Right lobe of liver (tissue), 6 donors: ENCODE measurements around the gene TXNDC8. TPM values are rescaled to one million over a fixed set of nuclear protein-coding genes. Genes with fewer than 3 reads are reported as not detected.
"Not testable (repeated sequence)": the region's sequence is repeated elsewhere in the genome, so short reads cannot be mapped to it uniquely, and the experiment has no call there.

Experiments
- ATAC-seq, 4 donors: fragments of 200-7000 bp; cut with Tn5 transposase; one replicate each; pipeline ENCODE4 v1.9.1; 2020; ENCODE audit warnings: mild to moderate bottlenecking in 4 of 4, moderate library complexity in 4 of 4
- DNase-seq, 3 donors: peaks; one replicate each; pipeline ENCODE4 v3.0.0-alpha.2; 2020
- H3K27ac ChIP-seq, 3 donors: fragments of 200-600 bp; one replicate each; pipeline ENCODE4 v1.8.0; 2022
- H3K27me3 ChIP-seq, 2 donors: fragments of 200-600 bp; one replicate each; pipeline ENCODE4 v1.8.0; 2022
- H3K36me3 ChIP-seq, 4 donors: fragments of 200-600 bp; sonication (generic) in 1 of 4; one replicate each; pipeline versions ENCODE4 v1.5.1 to v1.8.0; 2017 to 2022; ENCODE audit warnings: control low read depth in 1 of 4
- H3K4me1 ChIP-seq, 4 donors: fragments of 200-600 bp; sonication (generic) in 1 of 4; one replicate each; pipeline versions ENCODE4 v1.5.1 to v1.8.0; 2017 to 2022; ENCODE audit warnings: control low read depth in 1 of 4
- H3K4me3 ChIP-seq, 3 donors: fragments of 200-600 bp; one replicate each; pipeline ENCODE4 v1.8.0; 2022
- H3K9me3 ChIP-seq, 4 donors: fragments of 200-600 bp; sonication (generic) in 1 of 4; one replicate each; pipeline versions ENCODE4 v1.5.1 to v1.8.0; 2017 to 2022; ENCODE audit warnings: control low read depth in 1 of 4
- POLR2A ChIP-seq: fragments of 450-650 bp; IDR thresholded peaks from one replicate; pipeline ENCODE4 v1.6.1; 2017; ENCODE audit warnings: antibody characterized with exemption, mild to moderate bottlenecking
- WGBS: methylation state at CpG from one replicate; pipeline ENCODE4 v1.1.6; 2018; ENCODE audit warnings: low coverage, low lambda C conversion rate; ENCODE audit not compliant: insufficient coverage; ENCODE audit errors: missing lambda C conversion rate; 5-methylcytosine and 5-hydroxymethylcytosine counted together
- intact Hi-C, 2 donors: fragments of 100-400 bp; cut with DNase I; formaldehyde crosslinking; loops; one replicate each; pipeline versions ENCODE4 v1.11.2 to v1.14.1; 2022
- total RNA-seq, 6 experiments: library from RNA; depleted of rRNA in 2 of 6; stranded (reverse); fragments of >200 nt in 2 of 6; fragmentation: NEBNext Ultra II Directional in 3 of 6; extraction: Animal tissue kit (Norgen Biotek cat#: 25700) in 3 of 6; gene quantifications; one replicate each; pipeline versions ENCODE4 v1.1.0 to v1.2.4, GENCODE V29; 2016 to 2023
- TF ChIP-seq, protein P1 (sequence below), 4 donors: fragments of 200-600 bp in 3 of 4; fragments of 450-650 bp in 1 of 4; IDR thresholded peaks; one replicate each; pipeline versions ENCODE4 v1.5.1 to v1.8.0; 2016 to 2022; ENCODE audit warnings: antibody characterized with exemption in 4 of 4, mild to moderate bottlenecking in 2 of 4
- donor health status: DM: no; HTN: yes; CAD: no.
- donor health status: DM: no; HTN: no; CAD: no.
- donor health status: DM: no; HTN: no; CAD: no.
- donor health status: DM: no; HTN: yes; CAD: no.
- donor health status: DM: no; HTN: yes; CAD: no.

TXNDC8 gene
- total RNA-seq, 6 experiments from 2014 or later: not detected

DNA sequence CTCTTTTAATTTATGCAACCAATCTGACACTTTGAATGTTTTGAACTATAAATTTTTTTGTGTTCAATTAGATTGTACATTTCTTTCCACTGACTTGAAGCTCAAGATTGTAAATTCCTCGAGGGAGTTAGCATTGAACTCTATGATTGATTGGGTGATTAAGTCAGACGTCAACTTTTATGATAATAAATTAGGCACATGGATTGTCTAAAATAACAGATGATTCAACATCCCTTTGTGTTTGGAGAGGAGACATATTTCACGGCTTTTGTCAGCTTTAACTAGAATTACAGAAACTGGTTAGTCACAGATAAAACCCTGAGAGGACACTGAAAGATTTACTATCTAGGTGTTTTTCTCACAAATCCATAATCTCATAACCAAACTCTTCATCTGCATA lies 32.7 kb upstream of the TXNDC8 start:
- no peak for TF ChIP-seq POLR2A
- TF ChIP-seq, protein P1, sequence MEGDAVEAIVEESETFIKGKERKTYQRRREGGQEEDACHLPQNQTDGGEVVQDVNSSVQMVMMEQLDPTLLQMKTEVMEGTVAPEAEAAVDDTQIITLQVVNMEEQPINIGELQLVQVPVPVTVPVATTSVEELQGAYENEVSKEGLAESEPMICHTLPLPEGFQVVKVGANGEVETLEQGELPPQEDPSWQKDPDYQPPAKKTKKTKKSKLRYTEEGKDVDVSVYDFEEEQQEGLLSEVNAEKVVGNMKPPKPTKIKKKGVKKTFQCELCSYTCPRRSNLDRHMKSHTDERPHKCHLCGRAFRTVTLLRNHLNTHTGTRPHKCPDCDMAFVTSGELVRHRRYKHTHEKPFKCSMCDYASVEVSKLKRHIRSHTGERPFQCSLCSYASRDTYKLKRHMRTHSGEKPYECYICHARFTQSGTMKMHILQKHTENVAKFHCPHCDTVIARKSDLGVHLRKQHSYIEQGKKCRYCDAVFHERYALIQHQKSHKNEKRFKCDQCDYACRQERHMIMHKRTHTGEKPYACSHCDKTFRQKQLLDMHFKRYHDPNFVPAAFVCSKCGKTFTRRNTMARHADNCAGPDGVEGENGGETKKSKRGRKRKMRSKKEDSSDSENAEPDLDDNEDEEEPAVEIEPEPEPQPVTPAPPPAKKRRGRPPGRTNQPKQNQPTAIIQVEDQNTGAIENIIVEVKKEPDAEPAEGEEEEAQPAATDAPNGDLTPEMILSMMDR (IDR thresholded peaks at IDR 0.05): no peak
- H3K4me1 ChIP-seq: no peaks in the 10 kb centered on the region
- no peaks in the 10 kb centered on the region for H3K36me3 ChIP-seq
- no peaks in the 10 kb centered on the region for H3K9me3 ChIP-seq
- DNase-seq: no peak
- no peak overlapping the region for H3K4me3 ChIP-seq
- H3K27me3 ChIP-seq: no peaks in the 10 kb centered on the region
- ATAC-seq: no peak
- intact Hi-C loops: no loop called here
- WGBS: 57% methylated on average over 3 of the region's 3 CpGs
- H3K27ac ChIP-seq: no peak overlapping the region

DNA sequence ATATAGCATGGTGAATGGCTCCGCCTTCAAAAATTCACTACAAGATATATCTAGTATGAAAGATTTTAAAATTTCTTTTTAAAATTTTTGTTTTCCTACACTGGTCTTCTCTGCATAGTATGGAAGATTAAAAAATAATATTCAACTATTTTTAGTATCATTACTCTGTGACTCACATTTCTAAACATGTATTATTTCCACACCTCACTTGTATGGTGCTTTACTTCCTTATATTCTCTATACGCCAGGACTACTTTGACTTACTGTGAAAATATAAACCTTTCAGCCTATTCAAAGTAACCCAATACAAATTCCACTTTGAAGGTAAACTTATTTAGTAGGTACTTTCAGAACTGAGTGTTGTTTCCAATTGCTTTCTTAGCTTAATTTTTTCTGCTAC lies 26.8 kb upstream of the TXNDC8 start:
- DNase-seq (no peak), ATAC-seq (no peak)
- Histone ChIP-seq H3K4me3 (no peak overlapping the region), H3K9me3 (no peaks in the 10 kb centered on the region), H3K36me3 (no peaks in the 10 kb centered on the region), H3K27me3 (no peaks in the 10 kb centered on the region), H3K4me1 (no peaks in the 10 kb centered on the region), H3K27ac (no peak overlapping the region)
- intact Hi-C loops: no loop called here
- no peak for TF ChIP-seq POLR2A
- TF ChIP-seq, protein P1 (IDR thresholded peaks at IDR 0.05): no peak
- 87% methylated on average over 2 of the region's 2 CpGs for WGBS

DNA sequence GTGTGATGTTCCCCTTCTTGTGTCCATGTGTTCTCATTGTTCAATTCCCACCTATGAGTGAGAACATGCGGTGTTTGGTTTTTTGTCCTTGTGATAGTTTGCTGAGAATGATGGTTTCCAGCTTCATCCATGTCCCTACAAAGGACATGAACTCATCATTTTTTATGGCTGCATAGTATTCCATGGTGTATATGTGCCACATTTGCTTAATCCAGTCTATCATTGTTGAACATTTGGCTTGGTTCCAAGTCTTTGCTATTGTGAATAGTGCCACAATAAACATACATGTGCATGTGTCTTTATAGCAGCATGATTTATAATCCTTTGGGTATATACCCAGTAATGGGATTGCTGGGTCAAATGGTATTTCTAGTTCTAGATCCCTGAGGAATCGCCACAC lies 21.3 kb upstream of the TXNDC8 start:
- DNase-seq, H3K4me1 ChIP-seq, H3K27me3 ChIP-seq, ATAC-seq, H3K36me3 ChIP-seq, H3K9me3 ChIP-seq, intact Hi-C loops, H3K27ac ChIP-seq, H3K4me3 ChIP-seq: not testable (repeated sequence)
- WGBS: 80% methylated on average over 1 of the region's 2 CpGs

DNA sequence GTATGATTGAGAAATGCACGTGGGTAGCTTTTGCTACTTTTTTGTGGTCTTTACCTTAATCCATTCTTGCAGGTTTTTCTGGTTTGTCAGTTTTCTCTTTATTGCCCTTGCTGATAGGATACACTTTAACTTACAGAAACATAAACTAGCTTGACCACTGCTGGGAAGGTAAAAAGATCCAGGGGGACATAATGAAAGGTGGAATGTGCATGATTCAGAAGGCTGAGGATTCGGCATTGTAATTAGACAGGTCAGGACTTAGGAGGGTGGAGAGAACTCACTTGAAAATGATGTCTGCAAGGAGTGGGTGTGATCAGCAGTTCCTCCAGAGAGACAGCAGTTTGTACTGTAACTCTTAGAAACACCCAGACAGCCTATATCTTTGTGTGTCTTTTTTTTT lies 19.8 kb upstream of the TXNDC8 start:
- no peak for DNase-seq
- H3K4me1 ChIP-seq: no peaks in the 10 kb centered on the region
- ATAC-seq: no peak
- TF ChIP-seq, protein P1 (IDR thresholded peaks at IDR 0.05): no peak
- TF ChIP-seq POLR2A: no peak
- H3K27me3 ChIP-seq: no peaks in the 10 kb centered on the region
- intact Hi-C loops: no loop called here
- WGBS: 65% methylated on average over 2 of the region's 2 CpGs
- H3K27ac ChIP-seq: no peak overlapping the region
- no peaks in the 10 kb centered on the region for H3K9me3 ChIP-seq
- no peak overlapping the region for H3K4me3 ChIP-seq
- H3K36me3 ChIP-seq: no peaks in the 10 kb centered on the region

DNA sequence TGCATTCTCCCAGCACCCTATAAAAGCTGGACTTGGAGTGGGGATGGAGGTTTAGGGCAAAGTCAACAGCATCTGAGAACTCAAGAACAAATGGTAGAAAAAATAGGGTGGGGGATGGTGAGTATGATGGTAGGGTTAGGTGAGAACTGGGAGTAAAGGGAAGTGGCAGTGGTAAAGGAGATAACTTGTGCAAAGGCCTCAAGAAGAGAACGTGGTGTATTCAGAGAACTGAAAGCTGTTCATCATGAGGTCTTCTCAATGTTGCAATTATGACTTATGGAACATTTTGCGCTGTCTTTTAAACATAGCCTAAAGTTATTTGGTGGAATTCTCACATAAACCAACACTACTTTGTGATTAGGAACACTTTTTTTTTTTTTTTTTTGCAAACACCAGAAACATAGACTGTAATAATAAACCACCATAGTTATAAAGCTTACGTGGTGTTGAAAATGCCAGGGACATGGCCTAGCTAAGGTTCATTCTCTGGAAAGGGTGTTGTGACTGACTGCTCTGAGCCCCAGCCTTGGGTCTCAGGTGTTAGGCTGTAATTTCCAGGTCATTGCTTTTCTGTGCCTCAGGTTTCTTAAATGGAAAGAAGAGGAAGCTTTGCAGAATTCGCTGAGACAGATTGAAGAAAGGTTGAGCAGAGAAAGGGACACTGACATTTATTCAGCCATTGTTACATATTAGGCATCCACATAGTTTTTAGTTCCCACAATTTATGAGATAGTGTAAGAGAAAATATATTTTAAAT lies 19.2 kb upstream of the TXNDC8 start:
- WGBS: 75% methylated on average over 4 of the region's 4 CpGs
- Histone ChIP-seq H3K4me3 (no peak overlapping the region), H3K4me1 (no peaks in the 10 kb centered on the region), H3K27me3 (no peaks in the 10 kb centered on the region), H3K27ac (no peak overlapping the region), H3K36me3 (no peaks in the 10 kb centered on the region), H3K9me3 (no peaks in the 10 kb centered on the region)
- intact Hi-C loops: no loop called here
- no peak for ATAC-seq
- no peak for TF ChIP-seq POLR2A
- TF ChIP-seq, protein P1 (IDR thresholded peaks at IDR 0.05): no peak
- no peak for DNase-seq
